ENCODE measurements around the gene PDE7B.

- TF ChIP-seq POLR2A (IDR thresholded peaks at IDR 0.05; ENCODE audit: low read depth, low read length) (no peak), CTCF (conservative IDR thresholded peaks at IDR 0.05; ENCODE audit: low read depth, low read length) (no peak), BHLHE40 (IDR thresholded peaks at IDR 0.05; ENCODE audit: low read depth, low read length) (no peak), RAD21 (IDR thresholded peaks at IDR 0.05; ENCODE audit: low read length) (no peak), CHD1 (IDR thresholded peaks at IDR 0.05; ENCODE audit: low read depth, low read length) (no peak)
Measured at GRCh38 chr6:135811170-135811569, 40.3 kb upstream of the PDE7B start.
